HS-5 (cell line): ENCODE data around the gene LGALS1.
A peak's percentile ranks its signal among the peaks of the same experiment; 100 is the strongest.
"Not testable (repeated sequence)": the region's sequence is repeated elsewhere in the genome, so short reads cannot be mapped to it uniquely, and the experiment has no call there.

Experiments used
- DNase-seq: peaks from one replicate; pipeline ENCODE4 v3.0.0-alpha.2; 2012; ENCODE audit warnings: low read depth

LGALS1 gene

GRCh38 chr22:37690407-37690806 is 15.0 kb downstream of the LGALS1 start:
- DNase-seq, result no peak

DNA sequence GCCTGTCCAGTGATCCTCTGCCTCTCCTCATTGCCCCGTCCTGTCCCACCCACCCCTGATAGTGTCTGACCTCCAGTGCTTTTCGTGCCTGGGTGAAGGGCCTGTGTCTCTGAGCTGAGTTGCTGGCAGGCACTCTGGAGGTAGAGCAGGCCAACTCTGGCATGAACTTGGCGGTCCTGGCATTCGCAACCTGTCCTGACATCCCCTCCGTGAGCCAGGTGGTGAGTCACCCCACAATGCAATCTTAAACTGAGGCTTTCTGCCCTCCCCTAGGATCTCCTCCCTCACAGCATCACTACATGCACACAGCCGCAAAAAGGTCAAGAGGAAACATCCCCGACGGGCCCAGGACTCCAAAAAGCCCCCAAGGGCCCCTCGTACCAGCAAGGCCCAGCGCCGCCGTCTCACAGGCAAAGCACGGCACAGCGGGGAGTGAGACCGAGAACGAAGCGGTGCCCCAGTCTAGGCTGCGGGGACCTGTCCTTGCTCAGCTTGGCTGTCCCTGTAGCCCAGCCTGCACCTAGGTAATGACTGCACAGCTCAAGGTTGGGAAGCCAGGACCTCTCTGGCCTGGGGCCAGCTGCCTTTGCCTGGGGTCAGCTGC is 15.6 kb downstream of the LGALS1 start:
- no peak for DNase-seq

DNA sequence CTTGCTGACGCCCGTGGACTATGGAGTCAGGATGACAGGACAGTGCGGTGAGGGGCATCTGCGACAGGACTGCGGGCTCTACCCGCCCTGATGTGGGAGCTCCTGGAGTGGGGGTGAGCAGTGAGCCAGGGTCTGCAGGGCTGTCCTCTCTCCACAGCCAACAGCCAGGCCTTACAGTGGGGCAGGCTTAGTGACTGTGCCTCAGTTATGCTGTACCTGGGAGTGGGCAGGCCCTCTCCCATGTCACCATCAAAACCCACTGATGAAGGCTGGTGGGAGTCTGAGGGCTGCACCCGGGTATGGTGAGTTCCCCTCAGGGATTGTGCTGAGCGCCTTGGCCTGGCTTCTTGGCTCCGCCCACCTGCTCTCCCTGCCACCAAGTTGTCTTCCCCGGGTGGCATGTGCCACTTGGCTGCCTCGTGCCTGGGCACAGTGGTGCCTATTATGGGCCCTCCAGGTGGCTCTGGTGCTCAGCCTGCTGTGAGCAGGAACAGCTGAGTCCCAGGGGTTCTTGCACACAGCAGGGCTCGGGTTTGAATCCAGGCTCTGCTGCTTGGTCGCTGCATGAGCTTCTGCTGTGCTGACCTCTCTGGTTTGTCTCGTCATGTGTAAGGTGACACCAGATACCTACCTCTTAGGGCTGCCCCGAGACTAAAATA is 17.3 kb downstream of the LGALS1 start:
- DNase-seq, result no peak

DNA sequence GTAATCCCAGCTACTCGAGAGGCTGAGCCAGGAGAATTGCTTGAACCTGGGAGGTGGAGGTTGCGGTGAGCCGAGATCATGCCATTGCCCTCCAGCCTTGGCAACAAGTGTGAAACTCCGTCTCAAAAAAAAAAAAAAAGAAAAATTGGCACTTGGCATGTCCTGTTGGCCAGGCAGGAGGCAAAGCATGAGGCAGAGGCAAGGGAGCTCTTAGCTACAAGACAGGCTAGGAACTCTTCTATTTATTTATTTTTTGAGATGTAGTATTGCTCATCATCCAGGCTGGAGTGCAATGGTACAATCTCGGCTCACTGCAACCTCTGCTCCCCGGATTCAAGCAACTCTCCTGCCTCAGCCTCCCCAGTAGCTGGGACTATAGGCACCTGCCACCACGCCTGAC is 18.7 kb downstream of the LGALS1 start:
- DNase-seq, result not testable (repeated sequence)

- DNase-seq, result not testable (repeated sequence)
Measured at GRCh38 chr22:37696260-37696656, 20.8 kb downstream of the LGALS1 start.

DNA sequence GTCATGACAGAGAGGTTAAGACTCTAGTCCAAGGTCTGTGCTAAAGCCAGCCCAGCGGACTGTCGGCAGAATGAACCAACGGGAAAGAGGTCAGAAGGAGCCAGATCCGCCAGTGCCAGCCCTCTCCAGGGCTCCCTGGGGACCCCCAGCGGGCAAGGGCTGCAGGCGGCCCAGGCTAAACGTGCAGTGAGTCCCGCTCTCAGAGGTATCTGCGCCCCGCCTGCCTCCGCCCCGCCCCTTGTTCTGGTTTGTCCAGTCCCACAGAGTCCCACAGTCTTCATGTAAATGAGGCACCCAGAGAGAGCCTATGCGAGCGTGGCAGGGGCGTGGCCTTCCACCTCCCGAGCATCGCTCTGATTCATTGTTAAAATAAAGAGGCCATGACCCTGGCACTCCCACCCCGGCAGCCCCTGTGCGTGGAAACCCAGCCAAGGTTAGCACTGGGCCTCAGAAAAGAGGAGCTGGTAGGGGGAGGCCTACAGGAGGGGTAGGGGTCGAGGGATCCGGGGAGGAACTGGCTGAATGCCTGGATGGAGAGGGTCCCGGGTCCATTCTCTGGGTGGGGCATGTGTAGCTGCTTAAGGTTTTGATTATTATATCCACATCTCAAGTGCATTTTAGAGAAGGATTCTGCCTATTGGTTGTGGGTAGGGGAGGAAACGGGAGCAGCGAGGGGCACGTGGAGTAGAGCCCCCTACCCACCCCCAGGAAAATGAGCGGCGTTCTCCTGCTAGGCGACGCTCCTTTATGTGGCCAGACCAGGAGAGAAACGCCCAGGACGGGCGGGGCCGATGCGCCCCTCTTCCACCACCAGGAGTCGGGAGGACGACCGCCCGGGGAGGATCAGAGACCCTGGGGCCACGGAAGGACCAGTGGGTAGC is 21.5 kb downstream of the LGALS1 start, which contains the start of gene TRIOBP:
Gene TRIOBP, plus strand, starts transcription at position 392 of the 881 bp plus-strand sequence. CDS start 4,318 bp downstream, outside the sequence.
- peak; percentile 79 for DNase-seq

DNA sequence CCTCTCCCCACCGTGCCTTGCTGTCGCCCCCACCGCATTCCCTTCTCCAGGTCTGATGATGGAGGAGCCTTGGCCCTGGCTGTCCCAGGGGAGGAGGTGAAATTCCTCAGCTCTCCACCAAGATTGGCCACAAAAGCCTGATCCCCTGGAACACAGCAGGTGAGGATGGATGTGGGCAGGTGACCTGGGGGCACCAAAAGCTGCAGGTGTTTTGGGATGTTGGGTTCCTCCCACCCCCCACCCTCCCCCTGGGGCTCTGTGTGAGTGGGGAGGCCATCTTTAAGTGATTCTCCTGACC is 22.1 kb downstream of the LGALS1 start:
- DNase-seq, result no peak

- no peak for DNase-seq
Measured at GRCh38 chr22:37701141-37701786, 25.8 kb downstream of the LGALS1 start.

GRCh38 chr22:37703906-37704305 is 28.5 kb downstream of the LGALS1 start:
- no peak for DNase-seq

DNA sequence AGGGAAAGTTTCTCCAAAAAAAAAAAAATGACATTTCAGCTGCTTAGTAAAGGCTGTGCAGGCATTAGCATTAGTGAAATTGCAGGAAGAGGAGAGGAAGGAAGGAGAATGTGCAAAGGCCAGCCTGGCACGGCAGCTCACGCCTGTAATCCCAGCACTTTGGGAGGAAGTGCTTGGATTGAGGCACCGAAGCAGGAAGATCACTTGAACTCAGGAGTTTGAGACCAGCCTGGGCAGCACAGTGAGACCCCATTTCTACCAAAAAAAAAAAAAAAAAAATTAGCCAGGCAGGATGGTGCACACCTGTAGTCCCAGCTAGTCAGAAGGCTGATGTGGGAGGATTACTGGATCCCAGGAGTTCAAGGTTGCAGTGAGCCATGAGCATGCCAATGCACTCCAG is 29.2 kb downstream of the LGALS1 start:
- no peak for DNase-seq

- no peak for DNase-seq
Measured at GRCh38 chr22:37705205-37705604, 29.8 kb downstream of the LGALS1 start.

- no peak for DNase-seq
Measured at GRCh38 chr22:37708580-37709444, 33.4 kb downstream of the LGALS1 start.

DNA sequence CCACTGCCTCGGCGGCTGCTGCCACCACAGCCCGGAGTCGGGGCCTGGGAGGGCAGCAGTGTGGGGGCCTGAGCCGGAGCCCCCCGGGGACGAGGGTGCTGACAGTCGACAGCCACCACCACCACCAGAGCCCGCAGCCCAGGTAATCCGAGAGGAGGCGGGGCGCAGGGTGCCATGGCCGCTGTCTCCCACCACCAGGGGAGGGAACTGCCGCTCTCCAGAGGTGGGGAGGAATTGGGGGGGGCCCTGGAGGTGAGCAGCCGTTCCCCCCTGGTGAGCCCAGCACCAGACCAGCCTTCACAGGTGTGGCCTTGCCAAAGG is 34.0 kb downstream of the LGALS1 start:
- no peak for DNase-seq

DNA sequence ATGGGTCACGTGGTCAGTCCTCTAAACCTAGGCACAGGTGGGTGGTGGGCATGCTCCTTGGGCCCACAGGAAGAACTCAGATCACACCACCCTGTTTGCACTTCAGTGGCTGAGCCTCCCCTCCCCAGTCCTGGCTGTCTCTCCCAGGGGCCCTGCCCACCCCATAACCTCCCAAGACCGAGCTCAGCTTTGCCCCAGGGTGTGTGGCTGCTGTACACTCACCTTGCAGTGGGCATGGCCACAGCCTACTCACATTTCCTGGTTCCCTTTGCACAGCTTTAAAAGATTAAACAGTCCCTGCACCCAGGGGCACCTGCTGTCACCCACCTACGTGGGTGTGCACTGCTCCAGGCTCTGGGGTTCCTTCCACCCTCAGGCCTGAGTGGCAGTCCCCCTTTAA is 35.2 kb downstream of the LGALS1 start:
- no peak for DNase-seq

DNA sequence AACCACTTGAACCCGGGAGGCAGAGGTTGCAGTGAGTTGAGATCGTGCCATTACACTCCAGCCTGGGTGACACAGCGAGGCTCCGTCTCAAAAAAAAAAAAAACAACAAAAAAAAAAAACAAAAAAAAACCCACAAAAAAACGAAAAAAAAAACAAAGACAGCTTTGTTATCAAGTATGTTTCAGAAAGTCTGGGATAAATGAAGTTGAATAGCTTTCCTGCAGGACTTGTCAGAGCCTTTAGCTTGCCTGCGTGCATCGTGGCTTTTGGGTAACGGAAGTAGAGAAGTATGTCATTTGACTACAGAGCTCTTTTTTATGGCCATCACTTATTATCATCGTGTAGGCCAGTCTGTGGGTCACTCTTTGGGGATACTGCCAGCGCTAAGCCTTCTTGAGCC is 36.1 kb downstream of the LGALS1 start:
- DNase-seq, result no peak

GRCh38 chr22:37713761-37714160 is 38.3 kb downstream of the LGALS1 start:
- DNase-seq, result no peak

- DNase-seq, result no peak
Measured at GRCh38 chr22:37714634-37715033, 39.2 kb downstream of the LGALS1 start.

DNA sequence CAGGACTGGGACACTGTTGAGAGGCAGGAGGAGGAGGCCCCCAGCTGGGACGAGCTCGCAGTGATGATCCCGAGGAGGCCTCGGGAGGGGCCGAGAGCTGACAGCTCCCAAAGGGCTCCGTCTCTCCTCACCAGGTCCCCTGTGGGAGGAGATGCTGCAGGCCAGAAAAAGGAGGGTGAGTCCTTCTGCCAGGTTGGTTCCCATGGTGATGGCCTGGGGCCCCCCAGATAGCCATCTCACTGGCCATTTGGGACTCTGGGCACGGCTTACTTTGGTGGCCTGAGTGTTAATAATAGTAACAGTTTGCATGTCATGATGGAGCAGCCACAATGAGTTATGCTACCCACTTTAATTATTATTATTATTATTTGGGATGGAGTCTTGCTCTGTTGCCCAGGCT is 40.3 kb downstream of the LGALS1 start:
- no peak for DNase-seq

DNA sequence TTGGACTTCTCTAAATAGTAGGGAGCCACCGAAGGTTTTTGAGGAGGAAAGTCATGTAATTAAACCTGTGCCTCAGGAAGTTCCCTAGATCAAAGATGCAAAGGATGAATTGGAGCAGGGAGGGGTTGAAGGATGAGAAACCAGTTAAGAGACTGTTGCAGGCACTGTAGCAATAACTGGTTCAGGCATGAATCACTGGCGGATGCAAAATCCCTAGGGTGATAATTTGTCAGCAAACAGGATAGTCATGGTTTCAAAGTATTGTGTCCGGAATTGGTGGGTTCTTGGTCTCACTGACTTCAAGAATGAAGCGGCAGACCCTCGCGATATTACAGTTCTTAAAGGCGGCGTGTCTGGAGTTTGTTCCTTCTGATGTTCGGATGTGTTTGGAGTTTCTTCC is 41.3 kb downstream of the LGALS1 start:
- peak; percentile 84 for DNase-seq

- not testable (repeated sequence) for DNase-seq
Measured at GRCh38 chr22:37717235-37717634, 41.8 kb downstream of the LGALS1 start.

- DNase-seq, result not testable (repeated sequence)
Measured at GRCh38 chr22:37717746-37718305, 42.4 kb downstream of the LGALS1 start.
